Endothelial cell of umbilical vein (primary cell): ENCODE measurements around the gene TBC1D5. TPM values are rescaled to one million over a fixed set of nuclear protein-coding genes. Genes with fewer than 3 reads are reported as not detected.

Source experiments
- BruUV-seq: library from RNA; stranded (reverse); fragments of 400-500 nt; replicated peaks from 2 replicates; lab custom pipeline; 2021; lab: Mats Ljungman, UMichigan
- CTCF ChIA-PET: fragments of 300-600, 350-600 bp; sonication (Branson Sonifier 250); formaldehyde crosslinking; loops from one replicate; lab custom pipeline; 2021; ENCODE audit warnings: antibody characterized with exemption, inconsistent platforms; lab: Charles Lee
- POLR2A ChIA-PET: fragments of 300-600, 350-600 bp; sonication (Branson Sonifier 250); formaldehyde crosslinking; loops from one replicate; lab custom pipeline; 2021; ENCODE audit warnings: antibody characterized with exemption, inconsistent platforms; lab: Charles Lee
- DNase-seq: peaks from one replicate; pipeline ENCODE4 v3.0.0-alpha.2; 2011; ENCODE audit warnings: low read depth, low spot score
- FAIRE-seq: peaks from 2 replicates; lab custom pipeline; 2011; peaks lifted over from hg19 to GRCh38; lab: Jason Lieb, UNC
- H2AFZ ChIP-seq: 2 replicates; pipeline ENCODE4 v1.6.0; 2012; ENCODE audit warnings: low read depth, low read length, control low read depth, inconsistent platforms
- H3K27ac ChIP-seq: 2 replicates; pipeline ENCODE4 v1.5.1; 2011; ENCODE audit warnings: low read depth, mild to moderate bottlenecking, control low read depth, low read length, moderate library complexity; ENCODE audit not compliant: insufficient read depth
- H3K27me3 ChIP-seq, 2 experiments: 2 replicates each; pipeline versions ENCODE4 v1.6.0 to v1.6.1; 2011; ENCODE audit warnings: low read length in 2 of 2, mixed read lengths in 1 of 2; ENCODE audit not compliant: control insufficient read depth in 2 of 2, insufficient read depth in 2 of 2
- H3K36me3 ChIP-seq, 2 experiments: 2 replicates in 1 of 2; 3 replicates in 1 of 2; pipeline ENCODE4 v1.5.1; 2011; ENCODE audit warnings: low read length in 2 of 2, mild to moderate bottlenecking in 1 of 2, moderate library complexity in 1 of 2; ENCODE audit not compliant: control insufficient read depth in 2 of 2, insufficient read depth in 2 of 2; ENCODE audit errors: extremely low read depth in 1 of 2
- H3K4me1 ChIP-seq: 3 replicates; pipeline ENCODE4 v1.5.1; 2011; ENCODE audit warnings: mild to moderate bottlenecking, low read length; ENCODE audit not compliant: control insufficient read depth, insufficient read depth; ENCODE audit errors: extremely low read depth
- H3K4me2 ChIP-seq: 2 replicates; pipeline ENCODE4 v1.6.1; 2011; ENCODE audit warnings: low read length, control low read depth, mixed read lengths; ENCODE audit not compliant: insufficient read depth
- H3K4me3 ChIP-seq, 3 experiments: fragments of 200-600 bp in 1 of 3; sonication (generic), shearing (Covaris generic) in 1 of 3; replicated peaks in 1 of 3; 2 replicates each; pipeline ENCODE4 v1.5.1; 2011 to 2016; ENCODE audit warnings: control low read depth in 3 of 3, low read length in 3 of 3, mild to moderate bottlenecking in 2 of 3, inconsistent platforms in 1 of 3, low read depth in 1 of 3, moderate library complexity in 1 of 3; ENCODE audit not compliant: insufficient read depth in 1 of 3
- H3K79me2 ChIP-seq: 2 replicates; pipeline ENCODE4 v1.6.0; 2012; ENCODE audit warnings: low read length, inconsistent platforms; ENCODE audit not compliant: control insufficient read depth, insufficient read depth
- H3K9ac ChIP-seq: replicated peaks from 2 replicates; pipeline ENCODE3; 2011; ENCODE audit warnings: low read length, control low read depth; ENCODE audit not compliant: insufficient read depth; ENCODE audit errors: extremely low read depth
- H3K9me1 ChIP-seq: replicated peaks from 3 replicates; pipeline ENCODE4 v1.6.0; 2011; ENCODE audit warnings: mild to moderate bottlenecking, low read length; ENCODE audit not compliant: control insufficient read depth, insufficient read depth; ENCODE audit errors: extremely low read depth
- H3K9me3 ChIP-seq: replicated peaks from 2 replicates; pipeline ENCODE4 v1.5.1; 2012; ENCODE audit warnings: low read length, inconsistent platforms; ENCODE audit not compliant: control insufficient read depth, insufficient read depth
- H4K20me1 ChIP-seq: replicated peaks from 2 replicates; pipeline ENCODE3; 2011; ENCODE audit warnings: mild to moderate bottlenecking, low read length; ENCODE audit not compliant: control insufficient read depth, insufficient read depth; ENCODE audit errors: extremely low read depth
- EZH2 ChIP-seq: IDR thresholded peaks from 2 replicates; pipeline ENCODE4 v1.6.1; 2012; ENCODE audit warnings: borderline replicate concordance, low read depth, mild to moderate bottlenecking, moderate library complexity, low read length, inconsistent platforms; ENCODE audit not compliant: severe bottlenecking
- FOS ChIP-seq: IDR thresholded peaks from 2 replicates; pipeline ENCODE4 v1.6.1; 2011; ENCODE audit warnings: mild to moderate bottlenecking, low read length, moderate library complexity, borderline replicate concordance; ENCODE audit not compliant: insufficient read depth
- GATA2 ChIP-seq: IDR thresholded peaks from 2 replicates; pipeline ENCODE4 v1.7.0; 2011; ENCODE audit warnings: low read depth, mild to moderate bottlenecking, moderate library complexity, mixed read lengths, low read length; ENCODE audit not compliant: insufficient read length, insufficient read depth
- JUN ChIP-seq: IDR thresholded peaks from 2 replicates; pipeline ENCODE4 v1.6.1; 2011; ENCODE audit warnings: borderline replicate concordance, low read depth; ENCODE audit not compliant: insufficient read length, insufficient read depth
- MYC ChIP-seq: IDR thresholded peaks from one replicate; pipeline ENCODE4 v1.6.1; 2011; ENCODE audit warnings: mild to moderate bottlenecking, low read depth, low read length
- POLR2A ChIP-seq: IDR thresholded peaks from 2 replicates; pipeline ENCODE4 v1.6.1; 2012; ENCODE audit warnings: low read depth, mild to moderate bottlenecking, control low read depth, low read length
- POLR2AphosphoS5 ChIP-seq: IDR thresholded peaks from 2 replicates; pipeline ENCODE4 v1.6.1; 2012; ENCODE audit warnings: low read depth, mild to moderate bottlenecking, control low read depth, low read length, moderate library complexity; ENCODE audit not compliant: insufficient read depth
- dilution Hi-C: fragments of 300-500 bp; cut with MboI; formaldehyde crosslinking; loops from one replicate; pipeline ENCODE4 v1.15.0; 2019; ENCODE audit warnings: low sequenced_read_pairs; ENCODE audit not compliant: extremely low pct_ligation_motif_present
- intact Hi-C: fragments of 100-400 bp; cut with micrococcal nuclease; formaldehyde crosslinking; loops from one replicate; pipeline ENCODE4 v1.10.0; 2022
- polyA plus RNA-seq, 4 experiments: library from polyadenylated mRNA; depleted of rRNA in 3 of 4; stranded (reverse) in 3 of 4; unstranded in 1 of 4; fragments of >200 nt; gene quantifications; 2 replicates each; pipeline versions ENCODE4 v1.2.1 to v1.2.3, GENCODE V29; 2011 to 2012; ENCODE audit warnings: missing spikeins in 1 of 4
- total RNA-seq: library from RNA; stranded (reverse); gene quantifications from 2 replicates; pipeline ENCODE4 v1.2.3, GENCODE V29; 2021
- TF ChIP-seq, protein P1 (sequence below), 2 donors: IDR thresholded peaks; 1 replicate in 1 of 2; 2 replicates in 1 of 2; pipeline ENCODE4 v1.5.1; 2011; ENCODE audit warnings: low read length in 2 of 2, mild to moderate bottlenecking in 2 of 2, moderate library complexity in 2 of 2, control low read depth in 1 of 2, inconsistent platforms in 1 of 2, low read depth in 1 of 2; ENCODE audit not compliant: insufficient read depth in 1 of 2; ENCODE audit errors: extremely low read depth in 1 of 2
- TF ChIP-seq, protein P2 (sequence below): IDR thresholded peaks from 2 replicates; pipeline ENCODE4 v1.6.1; 2011; ENCODE audit not compliant: insufficient read depth, insufficient read length

The TBC1D5 gene
- total and polyA plus RNA-seq, 2 donors (not counting 3 experiments of a cell fraction or from before 2014, with no cell fraction given), result 17.5 to 44.7 TPM

DNA sequence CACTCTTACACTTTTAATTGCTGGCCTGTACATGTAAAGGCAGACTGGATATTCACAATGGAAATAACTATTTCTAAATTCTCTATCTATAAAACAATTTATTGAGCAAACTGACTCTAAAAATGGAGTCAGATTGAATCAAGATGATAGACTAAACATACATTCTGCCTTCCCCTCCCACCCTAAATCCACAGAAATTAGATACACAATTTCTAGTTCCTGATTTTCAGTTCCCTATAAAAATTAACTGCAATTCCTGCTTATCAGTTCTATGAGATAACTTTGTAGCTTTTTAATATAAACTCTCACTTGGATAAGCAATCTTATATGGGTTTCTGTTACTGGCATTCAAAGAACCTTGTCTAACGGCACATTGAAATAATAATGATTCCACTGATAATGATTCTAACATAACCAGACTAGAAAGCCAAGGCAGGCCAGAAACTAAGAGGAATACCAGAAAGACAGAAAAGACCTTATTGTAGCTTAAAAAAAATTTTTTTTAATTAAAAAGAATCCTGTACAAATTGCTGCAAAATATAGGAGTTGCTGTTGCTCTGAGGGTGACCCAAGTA, 33.1 kb downstream of the TBC1D5 start:
- no peak overlapping the region for H3K9ac ChIP-seq
- no peaks in the 10 kb centered on the region for H3K27me3 ChIP-seq
- POLR2A ChIA-PET, result no interaction called here
- H3K79me2 ChIP-seq, result no peaks in the 10 kb centered on the region
- no TSS peak for BruUV-seq
- intact Hi-C loops (no loop called here), dilution Hi-C loops (no loop called here)
- FAIRE-seq (no peak), DNase-seq (no peak)
- H3K9me1 ChIP-seq, result no peaks in the 10 kb centered on the region
- CTCF ChIA-PET, result interaction anchor here (1.8 kb wide), 1 partner anchor 64 kb away, joined by 5 read pairs; no protein-coding TSS in a partner anchor
- no peaks in the 10 kb centered on the region for H3K9me3 ChIP-seq
- H3K4me1 ChIP-seq, result peaks cover 8% of the 10 kb centered on the region
- no peak for TF ChIP-seq POLR2AphosphoS5
- TF ChIP-seq, protein P1, sequence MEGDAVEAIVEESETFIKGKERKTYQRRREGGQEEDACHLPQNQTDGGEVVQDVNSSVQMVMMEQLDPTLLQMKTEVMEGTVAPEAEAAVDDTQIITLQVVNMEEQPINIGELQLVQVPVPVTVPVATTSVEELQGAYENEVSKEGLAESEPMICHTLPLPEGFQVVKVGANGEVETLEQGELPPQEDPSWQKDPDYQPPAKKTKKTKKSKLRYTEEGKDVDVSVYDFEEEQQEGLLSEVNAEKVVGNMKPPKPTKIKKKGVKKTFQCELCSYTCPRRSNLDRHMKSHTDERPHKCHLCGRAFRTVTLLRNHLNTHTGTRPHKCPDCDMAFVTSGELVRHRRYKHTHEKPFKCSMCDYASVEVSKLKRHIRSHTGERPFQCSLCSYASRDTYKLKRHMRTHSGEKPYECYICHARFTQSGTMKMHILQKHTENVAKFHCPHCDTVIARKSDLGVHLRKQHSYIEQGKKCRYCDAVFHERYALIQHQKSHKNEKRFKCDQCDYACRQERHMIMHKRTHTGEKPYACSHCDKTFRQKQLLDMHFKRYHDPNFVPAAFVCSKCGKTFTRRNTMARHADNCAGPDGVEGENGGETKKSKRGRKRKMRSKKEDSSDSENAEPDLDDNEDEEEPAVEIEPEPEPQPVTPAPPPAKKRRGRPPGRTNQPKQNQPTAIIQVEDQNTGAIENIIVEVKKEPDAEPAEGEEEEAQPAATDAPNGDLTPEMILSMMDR (IDR thresholded peaks at IDR 0.05; ENCODE audit: extremely low read depth in 1 of 2, insufficient read depth in 1 of 2, low read depth in 1 of 2, low read length in 2 of 2), result no peak
- TF ChIP-seq FOS, result no peak
- no peak overlapping the region for H3K4me3 ChIP-seq
- no peak overlapping the region for H3K27ac ChIP-seq
- H4K20me1 ChIP-seq, result no peaks in the 10 kb centered on the region
- H3K36me3 ChIP-seq, result no peaks in the 10 kb centered on the region
- H2AFZ ChIP-seq, result no peak overlapping the region
- no peak overlapping the region for H3K4me2 ChIP-seq

DNA sequence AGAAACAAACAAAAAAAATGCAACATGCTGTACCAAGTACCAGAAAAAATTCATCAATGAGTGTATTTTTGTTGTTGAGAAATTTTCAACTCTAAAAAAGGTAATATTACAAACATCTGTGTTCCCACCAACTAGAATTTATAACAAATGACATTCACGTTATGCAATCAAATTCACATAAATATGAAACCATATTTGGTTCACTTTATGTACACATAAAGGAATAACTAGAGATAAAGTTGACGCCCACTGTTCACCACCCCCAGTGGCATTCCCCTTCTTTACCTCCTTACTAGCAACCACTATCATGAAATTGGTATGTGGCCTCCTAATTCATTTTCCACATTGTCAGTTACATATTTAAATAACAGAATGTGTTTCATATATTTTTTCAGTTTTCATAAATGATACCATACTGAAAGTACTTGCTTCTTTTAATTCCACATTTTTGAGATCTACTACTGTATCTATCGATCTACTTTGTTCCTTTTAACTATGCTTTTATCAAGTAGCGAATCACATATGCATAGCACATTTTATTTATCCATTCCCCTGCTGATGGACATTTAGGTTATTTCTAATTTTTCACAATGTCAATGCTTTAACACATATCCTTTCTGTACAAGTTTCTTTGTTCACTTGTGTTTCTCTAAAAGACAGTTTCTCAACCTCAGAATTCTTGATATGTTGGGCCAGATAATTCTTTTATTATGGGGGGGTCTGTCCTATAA, 34.5 kb downstream of the TBC1D5 start:
- peak overlapping the region; percentile 51 for H3K4me2 ChIP-seq
- DNase-seq (no peak), FAIRE-seq (no peak)
- intact Hi-C loops, result no loop called here
- dilution Hi-C loops, result no loop called here
- TF ChIP-seq GATA2 (no peak), POLR2A (no peak), MYC (no peak), FOS (no peak), JUN (no peak), POLR2AphosphoS5 (no peak), EZH2 (no peak)
- TF ChIP-seq, protein P2, sequence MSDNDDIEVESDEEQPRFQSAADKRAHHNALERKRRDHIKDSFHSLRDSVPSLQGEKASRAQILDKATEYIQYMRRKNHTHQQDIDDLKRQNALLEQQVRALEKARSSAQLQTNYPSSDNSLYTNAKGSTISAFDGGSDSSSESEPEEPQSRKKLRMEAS, result no peak
- TF ChIP-seq, protein P1 (IDR thresholded peaks at IDR 0.05; ENCODE audit: extremely low read depth in 1 of 2, insufficient read depth in 1 of 2, low read depth in 1 of 2, low read length in 2 of 2), result no peak
- peaks cover 8% of the 10 kb centered on the region for H3K4me1 ChIP-seq
- H3K36me3 ChIP-seq, result no peaks in the 10 kb centered on the region
- no peaks in the 10 kb centered on the region for H3K9me1 ChIP-seq
- H3K4me3 ChIP-seq, result no peak overlapping the region
- no peak overlapping the region for H3K27ac ChIP-seq
- H4K20me1 ChIP-seq, result no peaks in the 10 kb centered on the region
- H3K9ac ChIP-seq, result no peak overlapping the region
- BruUV-seq, result no TSS peak
- no peaks in the 10 kb centered on the region for H3K9me3 ChIP-seq
- H2AFZ ChIP-seq, result no peak overlapping the region
- H3K27me3 ChIP-seq, result no peaks in the 10 kb centered on the region
- POLR2A ChIA-PET, result no interaction called here
- no peaks in the 10 kb centered on the region for H3K79me2 ChIP-seq
- CTCF ChIA-PET, result no interaction called here
